ENCODE measurements around the gene SLIT3.

DNA sequence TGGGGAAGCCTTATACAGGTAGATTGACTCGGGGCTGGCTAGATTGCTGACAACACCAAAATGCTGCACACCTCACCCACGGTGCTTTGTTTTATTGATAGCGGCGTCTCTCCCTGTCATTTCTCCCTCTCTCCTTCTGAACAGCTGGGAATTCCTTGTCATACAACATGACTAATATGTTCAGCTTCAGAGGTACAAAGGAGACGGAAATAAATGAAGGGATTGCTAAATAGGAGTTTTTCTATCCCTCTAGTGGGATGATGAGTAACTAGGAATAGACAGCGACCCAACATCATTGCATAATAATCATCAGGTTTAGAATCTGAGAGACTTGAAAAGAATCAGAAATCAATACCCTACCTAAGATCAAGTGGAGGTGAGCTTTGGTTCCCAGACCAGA is 384.1 kb downstream of the SLIT3 start:
- TF ChIP-seq, protein P1, sequence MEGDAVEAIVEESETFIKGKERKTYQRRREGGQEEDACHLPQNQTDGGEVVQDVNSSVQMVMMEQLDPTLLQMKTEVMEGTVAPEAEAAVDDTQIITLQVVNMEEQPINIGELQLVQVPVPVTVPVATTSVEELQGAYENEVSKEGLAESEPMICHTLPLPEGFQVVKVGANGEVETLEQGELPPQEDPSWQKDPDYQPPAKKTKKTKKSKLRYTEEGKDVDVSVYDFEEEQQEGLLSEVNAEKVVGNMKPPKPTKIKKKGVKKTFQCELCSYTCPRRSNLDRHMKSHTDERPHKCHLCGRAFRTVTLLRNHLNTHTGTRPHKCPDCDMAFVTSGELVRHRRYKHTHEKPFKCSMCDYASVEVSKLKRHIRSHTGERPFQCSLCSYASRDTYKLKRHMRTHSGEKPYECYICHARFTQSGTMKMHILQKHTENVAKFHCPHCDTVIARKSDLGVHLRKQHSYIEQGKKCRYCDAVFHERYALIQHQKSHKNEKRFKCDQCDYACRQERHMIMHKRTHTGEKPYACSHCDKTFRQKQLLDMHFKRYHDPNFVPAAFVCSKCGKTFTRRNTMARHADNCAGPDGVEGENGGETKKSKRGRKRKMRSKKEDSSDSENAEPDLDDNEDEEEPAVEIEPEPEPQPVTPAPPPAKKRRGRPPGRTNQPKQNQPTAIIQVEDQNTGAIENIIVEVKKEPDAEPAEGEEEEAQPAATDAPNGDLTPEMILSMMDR (IDR thresholded peaks at IDR 0.05) = no peak
- no peak for TF ChIP-seq POLR2A (IDR thresholded peaks at IDR 0.05)

Measured in Peyer's patch (tissue), 4 donors.